H9 (cell line): ENCODE results near the gene PLAU. TPM values are rescaled to one million over a fixed set of nuclear protein-coding genes. Genes with fewer than 3 reads are reported as not detected.
"Not testable (repeated sequence)": the region's sequence is repeated elsewhere in the genome, so short reads cannot be mapped to it uniquely, and the experiment has no call there.

Experiments used
- DNase-seq: peaks from one replicate; pipeline ENCODE4 v3.0.0-alpha.2; 2017
- H2AFZ ChIP-seq: one replicate; pipeline ENCODE4 v1.6.1; 2013; ENCODE audit warnings: mild to moderate bottlenecking, low read length, control low read depth, moderate library complexity
- H2AK5ac ChIP-seq: 2 replicates; pipeline ENCODE4 v1.6.1; 2013; ENCODE audit warnings: low read length, control low read depth, mixed read lengths; ENCODE audit not compliant: insufficient read length
- H2BK120ac ChIP-seq: one replicate; pipeline ENCODE4 v1.6.1; 2013; ENCODE audit warnings: low read depth, mild to moderate bottlenecking, low read length, control low read depth, inconsistent platforms; ENCODE audit not compliant: poor library complexity, severe bottlenecking
- H2BK12ac ChIP-seq: 2 replicates; pipeline ENCODE4 v1.6.1; 2013; ENCODE audit warnings: low read length, control low read depth, mixed read lengths, low read depth; ENCODE audit not compliant: insufficient read length
- H2BK15ac ChIP-seq: 2 replicates; pipeline ENCODE4 v1.6.1; 2013; ENCODE audit warnings: low read depth, low read length, control low read depth
- H2BK20ac ChIP-seq: one replicate; pipeline ENCODE4 v1.6.1; 2013; ENCODE audit warnings: low read depth, mild to moderate bottlenecking, low read length, control low read depth, inconsistent platforms; ENCODE audit not compliant: poor library complexity, severe bottlenecking
- H2BK5ac ChIP-seq: 2 replicates; pipeline ENCODE4 v1.6.1; 2013; ENCODE audit warnings: low read length, control low read depth, mixed read lengths; ENCODE audit not compliant: insufficient read length
- H3K14ac ChIP-seq: 2 replicates; pipeline ENCODE4 v1.6.1; 2013; ENCODE audit warnings: low read length, control low read depth; ENCODE audit not compliant: insufficient read depth
- H3K18ac ChIP-seq: 2 replicates; pipeline ENCODE4 v1.6.1; 2013; ENCODE audit warnings: low read depth, mild to moderate bottlenecking, mixed read lengths, low read length, control low read depth; ENCODE audit not compliant: insufficient read length
- H3K23ac ChIP-seq: 2 replicates; pipeline ENCODE4 v1.6.1; 2013; ENCODE audit warnings: low read length, control low read depth, mixed read lengths, low read depth; ENCODE audit not compliant: insufficient read length
- H3K23me2 ChIP-seq: 2 replicates; pipeline ENCODE4 v1.6.1; 2013; ENCODE audit warnings: low read depth, mild to moderate bottlenecking, mixed read lengths, low read length, control low read depth; ENCODE audit not compliant: insufficient read length, poor library complexity, severe bottlenecking
- H3K27ac ChIP-seq: 2 replicates; pipeline ENCODE4 v1.5.1; 2013; ENCODE audit warnings: low read length, control low read depth, mixed read lengths, low read depth; ENCODE audit not compliant: insufficient read length
- H3K27me3 ChIP-seq: 2 replicates; pipeline ENCODE4 v1.6.1; 2013; ENCODE audit warnings: low read length, control low read depth, inconsistent platforms; ENCODE audit not compliant: insufficient read depth
- H3K4ac ChIP-seq: 2 replicates; pipeline ENCODE4 v1.6.1; 2013; ENCODE audit warnings: low read depth, mild to moderate bottlenecking, control low read depth, inconsistent platforms, low read length, moderate library complexity
- H3K4me1 ChIP-seq: 2 replicates; pipeline ENCODE4 v1.6.1; 2013; ENCODE audit warnings: low read length, control low read depth, inconsistent platforms; ENCODE audit not compliant: insufficient read depth
- H3K4me2 ChIP-seq: 2 replicates; pipeline ENCODE4 v1.6.1; 2013; ENCODE audit warnings: low read length, control low read depth, mixed read lengths; ENCODE audit not compliant: insufficient read length, insufficient read depth
- H3K56ac ChIP-seq: 2 replicates; pipeline ENCODE4 v1.6.1; 2013; ENCODE audit warnings: low read depth, mild to moderate bottlenecking, mixed read lengths, low read length, control low read depth; ENCODE audit not compliant: insufficient read length
- H3K79me1 ChIP-seq: 2 replicates; pipeline ENCODE4 v1.6.1; 2013; ENCODE audit warnings: low read depth, mild to moderate bottlenecking, moderate library complexity, low read length, control low read depth, inconsistent platforms; ENCODE audit not compliant: insufficient read depth, poor library complexity, severe bottlenecking
- H3K79me2 ChIP-seq: 2 replicates; pipeline ENCODE4 v1.6.1; 2013; ENCODE audit warnings: low read length, control low read depth, inconsistent platforms; ENCODE audit not compliant: insufficient read depth
- H3K9ac ChIP-seq: 2 replicates; pipeline ENCODE4 v1.6.1; 2013; ENCODE audit warnings: low read length, control low read depth, mixed read lengths; ENCODE audit not compliant: insufficient read length; ENCODE audit errors: extremely low read depth
- H3K9me3 ChIP-seq: one replicate; pipeline ENCODE4 v1.6.1; 2013; ENCODE audit warnings: low read depth, low read length, inconsistent platforms; ENCODE audit not compliant: control insufficient read depth
- H3T11ph ChIP-seq: one replicate; pipeline ENCODE4 v1.6.1; 2013; ENCODE audit warnings: mild to moderate bottlenecking, low read length, control low read depth, inconsistent platforms
- H4K20me1 ChIP-seq: one replicate; pipeline ENCODE4 v1.6.1; 2013; ENCODE audit not compliant: control insufficient read depth, insufficient read length, insufficient read depth
- H4K5ac ChIP-seq: 2 replicates; pipeline ENCODE4 v1.6.1; 2013; ENCODE audit warnings: low read depth, mild to moderate bottlenecking, mixed read lengths, low read length, control low read depth; ENCODE audit not compliant: insufficient read length
- H4K8ac ChIP-seq: replicated peaks from 2 replicates; pipeline ENCODE4 v1.6.1; 2013; ENCODE audit warnings: low read length, control low read depth, mixed read lengths, low read depth; ENCODE audit not compliant: insufficient read length
- H4K91ac ChIP-seq: 2 replicates; pipeline ENCODE4 v1.6.1; 2013; ENCODE audit warnings: low read depth, mild to moderate bottlenecking, moderate library complexity, mixed read lengths, low read length, control low read depth; ENCODE audit not compliant: insufficient read length
- H3K27ac Mint-ChIP-seq, 3 experiments: 2 replicates in 2 of 3; 3 replicates in 1 of 3; pipeline ENCODE4 v1.8.0; 2020 to 2021; ENCODE audit warnings: mixed read lengths in 3 of 3, mild to moderate bottlenecking in 1 of 3, moderate library complexity in 1 of 3
- H3K27me3 Mint-ChIP-seq: 2 replicates; pipeline ENCODE4 v1.8.0; 2021; ENCODE audit warnings: low read depth, mild to moderate bottlenecking, moderate library complexity, mixed read lengths
- H3K36me3 Mint-ChIP-seq, 3 experiments: 2 replicates in 2 of 3; 3 replicates in 1 of 3; pipeline ENCODE4 v1.8.0; 2020 to 2021; ENCODE audit warnings: low read depth in 3 of 3, mixed read lengths in 3 of 3; ENCODE audit not compliant: insufficient read depth in 1 of 3
- H3K4me1 Mint-ChIP-seq, 2 experiments: 2 replicates each; pipeline ENCODE4 v1.8.0; 2020; ENCODE audit warnings: mixed read lengths in 2 of 2
- H3K4me3 Mint-ChIP-seq, 2 experiments: 2 replicates in 1 of 2; 3 replicates in 1 of 2; pipeline ENCODE4 v1.8.0; 2020 to 2021; ENCODE audit warnings: mild to moderate bottlenecking in 2 of 2, mixed read lengths in 2 of 2, moderate library complexity in 1 of 2
- H3K9me3 Mint-ChIP-seq, 2 experiments: 2 replicates in 1 of 2; 3 replicates in 1 of 2; pipeline ENCODE4 v1.8.0; 2020; ENCODE audit warnings: mild to moderate bottlenecking in 2 of 2, mixed read lengths in 2 of 2, moderate library complexity in 1 of 2
- WGBS: extraction: QIAGEN DNeasy Blood & Tissue Kit; methylation state at CpG from one replicate; pipeline ENCODE4 v1.1.7; 2013; ENCODE audit warnings: missing lambda C conversion rate, low lambda C conversion rate, mixed read lengths; ENCODE audit not compliant: insufficient read length; ENCODE audit errors: extremely low coverage; 5-methylcytosine and 5-hydroxymethylcytosine counted together
- total RNA-seq: library from RNA; stranded (reverse); gene quantifications from 2 replicates; pipeline ENCODE4 v1.2.1, GENCODE V29; 2021
- TF ChIP-seq, protein P1 (sequence below): fragments of 200-600 bp; sonication (generic); conservative IDR thresholded peaks from 3 replicates; pipeline ENCODE4 v1.8.0; 2021; ENCODE audit warnings: antibody characterized with exemption, mild to moderate bottlenecking

PLAU gene
- total RNA-seq, 1 experiment from 2014 or later: 15.0 TPM

- Histone ChIP-seq H4K91ac (no peak overlapping the region), H2AK5ac (no peak overlapping the region), H3K4me1 (no peaks in the 10 kb centered on the region), H3K27me3 (no peaks in the 10 kb centered on the region), H3K18ac (no peak overlapping the region), H3K56ac (no peak overlapping the region), H2BK20ac (no peak overlapping the region), H2BK120ac (no peak overlapping the region), H3K23me2 (no peaks in the 10 kb centered on the region), H4K8ac (no peak overlapping the region), H3K9ac (no peak overlapping the region), H3K79me2 (no peaks in the 10 kb centered on the region), H3K27ac (no peak overlapping the region), H4K20me1 (no peaks in the 10 kb centered on the region), H3K23ac (no peak overlapping the region), H3K79me1 (no peaks in the 10 kb centered on the region), H4K5ac (no peak overlapping the region), H3K14ac (no peak overlapping the region), H2BK12ac (no peak overlapping the region), H2BK5ac (no peak overlapping the region), H2BK15ac (no peak overlapping the region), H3K9me3 (no peaks in the 10 kb centered on the region), H3K4me2 (no peak overlapping the region), H3K4ac (no peak overlapping the region), H2AFZ (no peak overlapping the region), H3T11ph (no peak overlapping the region)
- no peak overlapping the region for H3K4me3 Mint-ChIP-seq
- no peak for DNase-seq
- H3K4me1 Mint-ChIP-seq: peaks cover 11 to 24% of the 10 kb centered on the region in 2 experiments
- TF ChIP-seq, protein P1, sequence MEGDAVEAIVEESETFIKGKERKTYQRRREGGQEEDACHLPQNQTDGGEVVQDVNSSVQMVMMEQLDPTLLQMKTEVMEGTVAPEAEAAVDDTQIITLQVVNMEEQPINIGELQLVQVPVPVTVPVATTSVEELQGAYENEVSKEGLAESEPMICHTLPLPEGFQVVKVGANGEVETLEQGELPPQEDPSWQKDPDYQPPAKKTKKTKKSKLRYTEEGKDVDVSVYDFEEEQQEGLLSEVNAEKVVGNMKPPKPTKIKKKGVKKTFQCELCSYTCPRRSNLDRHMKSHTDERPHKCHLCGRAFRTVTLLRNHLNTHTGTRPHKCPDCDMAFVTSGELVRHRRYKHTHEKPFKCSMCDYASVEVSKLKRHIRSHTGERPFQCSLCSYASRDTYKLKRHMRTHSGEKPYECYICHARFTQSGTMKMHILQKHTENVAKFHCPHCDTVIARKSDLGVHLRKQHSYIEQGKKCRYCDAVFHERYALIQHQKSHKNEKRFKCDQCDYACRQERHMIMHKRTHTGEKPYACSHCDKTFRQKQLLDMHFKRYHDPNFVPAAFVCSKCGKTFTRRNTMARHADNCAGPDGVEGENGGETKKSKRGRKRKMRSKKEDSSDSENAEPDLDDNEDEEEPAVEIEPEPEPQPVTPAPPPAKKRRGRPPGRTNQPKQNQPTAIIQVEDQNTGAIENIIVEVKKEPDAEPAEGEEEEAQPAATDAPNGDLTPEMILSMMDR: no peak
- WGBS: no CpG with 5 or more reads among the region's 5 CpGs
- no peaks in the 10 kb centered on the region for H3K36me3 Mint-ChIP-seq
- H3K27ac Mint-ChIP-seq: no peak overlapping the region
- peaks cover 0 to under 1% of the 10 kb centered on the region in 2 experiments; a peak in 1 of 5 replicates for H3K9me3 Mint-ChIP-seq
- peaks cover 3% of the 10 kb centered on the region for H3K27me3 Mint-ChIP-seq
Measured at GRCh38 chr10:73890261-73890660, 20.7 kb upstream of the PLAU start.

DNA sequence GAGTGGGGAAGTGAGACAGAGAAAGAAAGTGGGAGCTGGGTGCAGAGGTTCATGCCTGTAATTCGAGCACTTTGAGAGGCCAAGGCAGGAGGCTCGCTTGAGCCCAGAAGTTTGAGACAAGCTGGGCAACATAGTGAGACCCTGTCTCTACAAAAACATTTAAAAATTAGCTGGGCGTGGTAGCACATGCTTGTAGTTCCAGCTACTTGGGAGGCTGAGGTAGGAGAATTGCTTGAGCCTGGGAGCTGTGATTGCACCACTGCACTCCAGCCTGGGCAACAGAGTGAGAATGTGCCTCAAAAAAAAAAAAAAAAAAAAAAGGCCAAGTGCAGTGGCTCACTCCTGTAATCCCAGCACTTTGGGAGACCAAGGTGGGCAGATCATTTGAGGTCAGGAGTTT is 20.1 kb upstream of the PLAU start:
- H3K36me3 Mint-ChIP-seq, H2AFZ ChIP-seq, H3K4ac ChIP-seq, H3K9ac ChIP-seq, H3K4me3 Mint-ChIP-seq, H3K14ac ChIP-seq, H3K56ac ChIP-seq, H3K4me1 ChIP-seq, H3K79me2 ChIP-seq, DNase-seq, H2BK5ac ChIP-seq, H2BK120ac ChIP-seq, H4K91ac ChIP-seq, H3K23me2 ChIP-seq, H3K27ac Mint-ChIP-seq, H2AK5ac ChIP-seq, H3K9me3 Mint-ChIP-seq, H3T11ph ChIP-seq, H2BK20ac ChIP-seq, H3K79me1 ChIP-seq, H3K27ac ChIP-seq, H2BK15ac ChIP-seq, H3K27me3 Mint-ChIP-seq, H4K5ac ChIP-seq, H4K8ac ChIP-seq, H4K20me1 ChIP-seq, H3K18ac ChIP-seq, H3K27me3 ChIP-seq, H3K23ac ChIP-seq, H2BK12ac ChIP-seq, H3K9me3 ChIP-seq, H3K4me2 ChIP-seq: not testable (repeated sequence)
- H3K4me1 Mint-ChIP-seq: peaks cover 11 to 24% of the 10 kb centered on the region in 2 experiments
- no CpG with 5 or more reads among the region's 3 CpGs for WGBS
